Germinal center (tissue), 1 donor: ENCODE data around the gene G3BP2.
A peak's percentile ranks its signal among the peaks of the same experiment; 100 is the strongest.
"Not testable (repeated sequence)": the region's sequence is repeated elsewhere in the genome, so short reads cannot be mapped to it uniquely, and the experiment has no call there.

ENCODE experiments used
- DNase-seq: peaks from one replicate; pipeline ENCODE4 v3.0.0; 2012; ENCODE audit warnings: mixed read lengths, low spot score

The G3BP2 gene

DNA sequence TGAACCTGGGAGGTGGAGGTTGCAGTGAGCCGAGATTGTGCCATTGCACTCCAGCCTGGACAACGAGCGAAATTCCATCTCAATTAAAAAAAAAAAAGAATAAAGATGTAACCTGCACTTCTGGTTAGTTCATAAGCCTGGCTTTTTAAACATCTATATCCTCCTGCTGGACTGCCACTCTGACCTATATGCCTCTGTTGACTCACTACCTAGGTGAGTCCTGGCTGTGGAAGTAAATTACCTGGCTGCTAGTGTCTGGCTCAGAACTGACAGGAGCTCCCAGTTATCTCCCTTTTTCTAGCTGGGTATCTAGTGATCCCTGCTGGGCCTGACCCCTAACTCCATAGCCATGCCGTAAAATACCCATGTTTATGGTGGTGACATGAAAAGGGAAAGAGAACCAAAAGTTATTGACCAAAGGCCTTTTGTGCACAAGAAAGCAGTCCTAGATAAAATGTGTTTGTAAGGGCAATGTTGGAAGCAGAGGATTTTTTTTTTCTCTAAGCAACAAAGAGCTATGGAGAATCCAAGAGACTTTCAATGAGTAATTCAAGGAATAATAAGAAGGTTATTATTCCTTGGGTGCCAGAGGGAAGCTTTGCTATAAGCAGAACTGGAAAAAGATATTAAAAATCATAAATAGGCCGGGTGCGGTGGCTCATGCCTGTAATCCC lies 10.4 kb upstream of the G3BP2 start:
- DNase-seq: no peak

DNA sequence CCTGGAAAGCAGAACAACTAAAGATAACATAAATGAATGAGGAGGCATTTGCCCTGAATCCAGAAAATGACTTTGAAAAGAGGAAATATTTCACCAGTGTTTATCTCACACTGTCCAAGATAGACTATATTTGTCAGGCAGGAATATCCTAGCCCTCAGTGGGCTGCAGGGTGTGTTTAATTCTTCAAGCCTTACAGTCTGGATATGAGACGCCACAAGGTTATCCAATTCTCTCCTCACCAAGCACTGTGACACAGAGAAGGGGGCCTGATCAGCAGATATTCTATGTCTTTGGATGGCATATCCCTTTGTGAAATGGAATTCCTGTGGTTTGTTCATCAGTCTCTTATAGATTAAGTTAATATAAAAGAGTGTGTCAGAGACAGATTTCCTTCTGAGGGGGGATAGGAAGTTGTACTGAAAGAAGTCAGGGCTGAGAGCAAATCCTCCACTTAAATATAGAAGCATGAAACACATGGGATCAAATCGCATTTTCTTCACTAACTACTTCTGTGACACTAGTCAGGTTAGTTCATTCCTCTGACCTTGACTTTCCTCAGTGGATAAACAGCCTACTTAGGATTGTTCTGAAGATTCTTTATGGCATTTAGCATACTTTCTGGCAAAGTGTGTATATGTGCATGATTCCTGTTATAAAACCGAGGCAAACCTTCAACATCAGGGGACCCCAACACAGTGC lies 6.8 kb upstream of the G3BP2 start:
- no peak for DNase-seq

GRCh38 chr4:75678965-75679364 lies 5.8 kb upstream of the G3BP2 start:
- DNase-seq: no peak

DNA sequence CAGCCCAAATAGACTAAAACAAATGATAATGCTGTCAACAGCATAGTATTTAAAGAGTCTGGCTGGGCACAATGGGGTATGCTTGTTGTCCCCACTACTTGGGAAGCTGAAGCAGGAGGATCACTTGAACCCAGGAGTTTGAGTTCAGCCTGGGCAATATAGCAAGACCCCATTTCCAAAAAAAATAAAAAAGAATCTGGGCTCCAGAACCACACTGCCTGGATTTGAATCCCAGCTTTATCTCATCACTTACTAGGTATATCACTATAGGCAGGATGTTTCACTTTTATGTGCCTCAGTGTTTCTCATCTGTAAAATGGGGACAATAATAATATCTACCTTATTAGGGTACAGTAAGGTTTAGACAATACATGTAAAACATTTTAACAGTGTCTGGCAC lies 5.3 kb upstream of the G3BP2 start:
- DNase-seq: no peak

DNA sequence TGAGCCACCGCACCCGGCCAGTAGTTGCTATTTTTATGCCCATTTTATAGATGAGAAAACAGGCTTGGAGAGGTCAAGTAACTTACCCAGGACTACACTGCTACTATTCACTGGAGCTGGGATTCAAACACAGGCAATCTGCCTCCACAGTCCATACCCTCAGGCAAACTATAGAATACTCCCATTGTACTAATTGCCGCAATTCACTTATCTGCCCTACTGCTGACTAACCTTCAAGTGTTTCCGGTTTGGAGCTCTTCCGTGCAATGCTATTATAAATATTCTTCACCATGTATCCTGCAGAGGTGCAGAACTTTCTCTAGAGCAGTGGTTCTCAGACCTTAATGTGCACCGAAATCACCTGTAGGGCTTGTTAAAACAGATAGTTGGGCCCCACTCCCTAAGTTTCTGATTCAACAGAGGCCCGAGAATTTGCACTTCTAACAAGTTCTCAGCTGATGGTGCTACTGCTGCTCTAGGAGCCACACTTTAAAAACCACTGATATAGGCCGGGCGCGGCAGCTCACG lies 1.9 kb upstream of the G3BP2 start:
- no peak for DNase-seq

DNA sequence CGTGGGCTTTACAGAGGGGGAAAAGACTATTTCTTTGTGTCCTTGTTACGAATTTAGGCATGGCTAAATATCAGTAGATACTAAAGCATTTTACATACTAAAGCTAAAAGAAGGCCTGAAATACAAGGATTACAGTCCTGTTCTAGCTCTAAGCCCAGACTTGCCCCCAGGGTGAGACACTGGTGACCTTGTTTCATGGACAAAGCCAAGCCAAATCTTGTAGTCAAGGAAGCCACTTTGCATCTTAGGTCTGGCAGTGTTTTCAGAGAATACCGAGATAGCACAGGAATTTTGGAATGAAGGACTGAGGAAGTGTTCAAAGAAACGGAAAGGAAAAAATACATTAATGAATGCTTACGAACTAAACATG lies 733 bp upstream of the G3BP2 start:
- DNase-seq: no peak

- peak; percentile 65 for DNase-seq
Measured at GRCh38 chr4:75672461-75673026, 667 bp downstream of the G3BP2 start.

- DNase-seq: no peak
Measured at GRCh38 chr4:75671802-75672421, 1.3 kb downstream of the G3BP2 start.

- DNase-seq: no peak
Measured at GRCh38 chr4:75668596-75668995, 4.6 kb downstream of the G3BP2 start.

- DNase-seq: not testable (repeated sequence)
Measured at GRCh38 chr4:75667636-75668035, 5.6 kb downstream of the G3BP2 start.

DNA sequence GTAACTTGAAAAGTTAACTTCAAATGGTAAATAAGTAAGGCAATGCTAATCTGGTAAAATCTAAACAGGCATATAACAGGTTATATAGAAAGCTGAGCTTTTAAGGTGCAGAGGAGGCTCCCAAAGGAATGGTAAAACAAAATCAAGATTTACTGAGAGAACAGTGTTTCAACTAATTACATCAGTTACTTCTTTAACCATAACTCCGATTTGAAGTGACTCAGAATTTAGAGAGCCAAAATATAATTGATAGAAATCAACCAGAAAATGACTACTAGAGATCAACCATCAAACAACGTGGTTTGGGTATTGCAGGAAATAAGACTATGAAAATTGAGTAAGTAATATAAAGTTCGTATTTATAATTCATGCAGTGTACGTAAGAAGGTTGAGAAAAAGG lies 6.9 kb downstream of the G3BP2 start:
- no peak for DNase-seq

DNA sequence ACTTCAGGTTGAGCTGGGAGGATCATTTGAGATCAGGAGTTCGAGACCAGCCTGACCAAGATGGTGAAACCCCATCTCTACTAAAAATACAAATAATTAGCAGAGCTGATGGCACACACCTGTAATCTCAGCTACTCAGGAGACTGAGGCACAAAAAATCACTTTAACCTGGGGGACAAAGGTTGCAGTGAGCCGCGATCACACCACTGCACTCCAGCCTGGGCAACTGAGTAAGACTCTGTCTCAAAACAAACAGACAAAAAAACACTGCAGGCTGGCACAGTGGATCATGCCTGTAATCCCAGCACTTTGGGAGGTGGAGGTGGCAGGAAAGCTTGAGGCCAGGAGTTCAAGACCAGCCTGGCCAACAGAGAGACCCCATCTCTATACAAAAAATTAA lies 8.6 kb downstream of the G3BP2 start:
- not testable (repeated sequence) for DNase-seq

GRCh38 chr4:75662626-75663025 lies 10.6 kb downstream of the G3BP2 start:
- no peak for DNase-seq

GRCh38 chr4:75660491-75660890 lies 12.7 kb downstream of the G3BP2 start:
- no peak for DNase-seq

GRCh38 chr4:75659512-75660031 lies 13.6 kb downstream of the G3BP2 start:
- no peak for DNase-seq

GRCh38 chr4:75658876-75659275 lies 14.3 kb downstream of the G3BP2 start:
- DNase-seq: no peak

- no peak for DNase-seq
Measured at GRCh38 chr4:75655562-75655961, 17.6 kb downstream of the G3BP2 start.

DNA sequence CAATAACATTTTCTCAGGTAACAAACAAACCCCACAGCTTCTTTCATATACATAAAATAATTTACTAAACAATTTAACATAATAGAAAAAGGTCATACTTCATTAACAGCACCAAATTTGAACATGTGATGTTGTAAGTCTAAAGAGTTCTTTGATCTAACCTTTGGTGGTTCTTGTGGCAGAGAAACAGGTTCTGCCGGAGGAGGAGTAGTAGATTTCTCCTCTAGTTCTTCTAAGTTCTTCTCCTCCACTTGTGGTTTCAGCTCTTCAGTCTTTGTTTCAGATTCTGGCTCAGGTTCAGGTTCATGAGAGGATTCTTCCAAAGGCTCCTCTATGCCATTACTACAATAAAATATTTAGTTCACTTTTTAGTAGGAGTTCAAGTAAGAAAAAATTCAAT lies 18.3 kb downstream of the G3BP2 start:
- DNase-seq: no peak

GRCh38 chr4:75653845-75654503 lies 19.2 kb downstream of the G3BP2 start:
- DNase-seq: no peak

GRCh38 chr4:75644095-75644494 lies 29.1 kb downstream of the G3BP2 start:
- no peak for DNase-seq

DNA sequence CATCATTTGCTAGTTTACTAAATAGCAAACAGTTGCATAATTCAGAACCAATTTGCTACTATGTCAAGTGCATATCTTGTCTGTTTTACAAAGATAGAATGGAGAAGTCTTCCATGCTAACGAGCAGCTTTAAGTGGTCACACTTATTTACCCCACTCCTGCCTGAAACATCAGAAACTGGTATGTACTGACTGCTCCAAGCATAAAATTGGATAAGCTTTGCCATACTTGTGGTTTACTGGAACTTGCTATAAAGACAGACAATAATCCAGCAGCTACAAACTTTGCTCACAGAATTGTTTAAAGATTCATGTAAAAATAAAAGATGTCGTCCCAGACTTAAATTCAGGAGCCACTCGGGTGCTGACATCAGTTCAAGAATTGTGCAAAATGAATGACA lies 29.6 kb downstream of the G3BP2 start:
- DNase-seq: no peak

- no peak for DNase-seq
Measured at GRCh38 chr4:75639124-75639695, 34.0 kb downstream of the G3BP2 start.
